ENCODE data around the gene MICAL2.

DNA sequence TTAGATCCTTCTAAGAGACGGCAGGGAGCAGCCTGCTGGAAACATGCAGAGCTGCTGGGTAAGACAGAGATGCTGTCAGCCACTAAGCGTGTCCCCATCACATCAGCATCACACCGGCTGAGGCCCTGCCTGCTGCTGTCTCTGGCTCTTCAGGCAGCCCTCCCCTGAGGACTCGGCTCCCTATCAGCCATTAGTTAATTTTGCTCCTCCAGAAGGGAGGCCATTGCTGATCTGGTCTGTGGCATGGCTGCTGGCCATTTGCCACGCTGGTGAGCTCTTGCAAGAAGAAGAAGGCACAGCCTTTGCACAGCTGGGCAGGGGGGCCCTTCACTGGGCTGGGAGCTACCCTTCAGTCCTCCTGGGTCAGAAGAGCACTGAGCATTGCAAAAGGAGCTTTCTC lies 135.8 kb downstream of the MICAL2 start:
- TF ChIP-seq EGR1 (IDR thresholded peaks at IDR 0.05; ENCODE audit: borderline replicate concordance in 1 of 2, low read depth in 2 of 2, low read length in 2 of 2), result no peak
- TF ChIP-seq MYC (IDR thresholded peaks at IDR 0.05; ENCODE audit: insufficient read depth, insufficient read length, insufficient replicate concordance, low read length, severe bottlenecking), result no peak
